ENCODE measurements around the gene GALR2. TPM values are rescaled to one million over a fixed set of nuclear protein-coding genes. Genes with fewer than 3 reads are reported as not detected.

GALR2 gene
- total and polyA plus RNA-seq, 4 donors: 0.20 to 0.44 (median 0.40) TPM; not detected in 1

DNA sequence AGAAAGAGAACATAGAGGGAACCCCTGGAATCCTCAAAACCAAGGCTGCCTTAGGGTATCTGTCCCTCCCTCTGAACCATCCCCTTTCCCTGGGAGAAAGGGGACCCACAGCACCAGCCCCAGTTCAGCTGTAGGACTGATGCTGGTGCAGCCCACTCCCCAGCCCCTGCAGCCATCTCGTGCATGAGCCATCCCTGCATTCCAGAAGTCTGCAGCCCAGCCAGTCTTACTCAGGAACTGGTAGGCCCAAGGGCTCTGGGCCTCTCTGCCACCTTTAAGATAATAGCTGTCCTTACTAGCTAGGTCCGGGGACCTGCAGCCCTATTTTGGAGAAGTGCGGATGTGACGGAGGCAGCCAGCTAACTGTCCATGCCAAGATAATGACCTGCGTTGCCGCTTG, 41.4 kb upstream of the GALR2 start:
- ATAC-seq (ENCODE audit: insufficient read depth, low FRiP score): no peak
- 95 to 97% methylated on average over 6 of the region's 6 CpGs for whole genome bisulfite sequencing, 2 donors
- H3K36me3 ChIP-seq (ENCODE audit: control insufficient read depth in 4 of 4, insufficient read depth in 4 of 4, low read length in 4 of 4): peaks cover 0 to 3% (median under 1%) of the 10 kb centered on the region in 4 donors
- DNase-seq: no peak
- no peaks in the 10 kb centered on the region for H3K27me3 ChIP-seq (ENCODE audit: control insufficient read depth in 3 of 3, insufficient read depth in 3 of 3, low read length in 2 of 3)
- peaks cover 0 to 15% (median 0%) of the 10 kb centered on the region in 5 donors for H3K4me1 ChIP-seq (ENCODE audit: control insufficient read depth in 5 of 5, insufficient read depth in 5 of 5, low read length in 5 of 5)
- no peak overlapping the region for H3K4me3 ChIP-seq
- H3K9ac ChIP-seq (ENCODE audit: insufficient read depth in 1 of 2, low read length in 2 of 2): no peak overlapping the region
- no peak overlapping the region for H3K27ac ChIP-seq (ENCODE audit: low read depth in 1 of 2, low read length in 1 of 2)
- H3K9me3 ChIP-seq (ENCODE audit: control insufficient read depth in 4 of 4, insufficient read depth in 3 of 4, low read length in 3 of 4): no peaks in the 10 kb centered on the region
- TF ChIP-seq, protein P1, sequence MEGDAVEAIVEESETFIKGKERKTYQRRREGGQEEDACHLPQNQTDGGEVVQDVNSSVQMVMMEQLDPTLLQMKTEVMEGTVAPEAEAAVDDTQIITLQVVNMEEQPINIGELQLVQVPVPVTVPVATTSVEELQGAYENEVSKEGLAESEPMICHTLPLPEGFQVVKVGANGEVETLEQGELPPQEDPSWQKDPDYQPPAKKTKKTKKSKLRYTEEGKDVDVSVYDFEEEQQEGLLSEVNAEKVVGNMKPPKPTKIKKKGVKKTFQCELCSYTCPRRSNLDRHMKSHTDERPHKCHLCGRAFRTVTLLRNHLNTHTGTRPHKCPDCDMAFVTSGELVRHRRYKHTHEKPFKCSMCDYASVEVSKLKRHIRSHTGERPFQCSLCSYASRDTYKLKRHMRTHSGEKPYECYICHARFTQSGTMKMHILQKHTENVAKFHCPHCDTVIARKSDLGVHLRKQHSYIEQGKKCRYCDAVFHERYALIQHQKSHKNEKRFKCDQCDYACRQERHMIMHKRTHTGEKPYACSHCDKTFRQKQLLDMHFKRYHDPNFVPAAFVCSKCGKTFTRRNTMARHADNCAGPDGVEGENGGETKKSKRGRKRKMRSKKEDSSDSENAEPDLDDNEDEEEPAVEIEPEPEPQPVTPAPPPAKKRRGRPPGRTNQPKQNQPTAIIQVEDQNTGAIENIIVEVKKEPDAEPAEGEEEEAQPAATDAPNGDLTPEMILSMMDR (IDR thresholded peaks at IDR 0.05; ENCODE audit: control extremely low read depth, extremely low read depth): no peak

- no peak overlapping the region for H3K4me3 ChIP-seq
- no peaks in the 10 kb centered on the region for H3K9me3 ChIP-seq (ENCODE audit: control insufficient read depth in 4 of 4, insufficient read depth in 3 of 4, low read length in 3 of 4)
- 93 to 94% methylated on average over 13 of the region's 13 CpGs for WGBS, 2 donors
- TF ChIP-seq, protein P1 (IDR thresholded peaks at IDR 0.05; ENCODE audit: control extremely low read depth, extremely low read depth): no peak
- ATAC-seq (ENCODE audit: insufficient read depth, low FRiP score): no peak
- no peak overlapping the region for H3K9ac ChIP-seq (ENCODE audit: insufficient read depth in 1 of 2, low read length in 2 of 2)
- no peaks in the 10 kb centered on the region for H3K27me3 ChIP-seq (ENCODE audit: control insufficient read depth in 3 of 3, insufficient read depth in 3 of 3, low read length in 2 of 3)
- H3K27ac ChIP-seq (ENCODE audit: low read depth in 1 of 2, low read length in 1 of 2): no peak overlapping the region
- H3K4me1 ChIP-seq (ENCODE audit: control insufficient read depth in 5 of 5, insufficient read depth in 5 of 5, low read length in 5 of 5): peaks cover 0 to 11% (median 0%) of the 10 kb centered on the region in 5 donors
- peaks cover 5 to 16% (median 11%) of the 10 kb centered on the region in 4 donors for H3K36me3 ChIP-seq (ENCODE audit: control insufficient read depth in 4 of 4, insufficient read depth in 4 of 4, low read length in 4 of 4)
- DNase-seq: no peak
Observed at GRCh38 chr17:76034428-76035350, 39.9 kb upstream of the GALR2 start.

- Histone ChIP-seq H3K27ac (ENCODE audit: low read depth in 1 of 2, low read length in 1 of 2) (no peak overlapping the region), H3K27me3 (ENCODE audit: control insufficient read depth in 3 of 3, insufficient read depth in 3 of 3, low read length in 2 of 3) (no peaks in the 10 kb centered on the region), H3K9me3 (ENCODE audit: control insufficient read depth in 4 of 4, insufficient read depth in 3 of 4, low read length in 3 of 4) (no peaks in the 10 kb centered on the region), H3K36me3 (ENCODE audit: control insufficient read depth in 4 of 4, insufficient read depth in 4 of 4, low read length in 4 of 4) (peaks cover 17 to 33% (median 28%) of the 10 kb centered on the region in 4 donors), H3K4me1 (ENCODE audit: control insufficient read depth in 5 of 5, insufficient read depth in 5 of 5, low read length in 5 of 5) (peaks cover 0 to 9% (median 0%) of the 10 kb centered on the region in 5 donors), H3K9ac (ENCODE audit: insufficient read depth in 1 of 2, low read length in 2 of 2) (no peak overlapping the region), H3K4me3 (no peak overlapping the region)
- TF ChIP-seq, protein P1 (IDR thresholded peaks at IDR 0.05; ENCODE audit: control extremely low read depth, extremely low read depth): no peak
- WGBS, 2 donors: 63 to 76% methylated on average over 22 of the region's 22 CpGs
- DNase-seq (no peak), ATAC-seq (ENCODE audit: insufficient read depth, low FRiP score) (no peak)
Observed at GRCh38 chr17:76036497-76037261, 37.9 kb upstream of the GALR2 start.

Data from lung (tissue), 12 donors.